HG03103 (cell line): ENCODE data around the gene CRYZ.

Experiments used
- ATAC-seq: cut with Tn5 transposase; IDR thresholded peaks from one replicate; pipeline ENCODE4 v1.9.1; 2021; ENCODE audit warnings: low read depth; ENCODE audit not compliant: unreplicated experiment

CRYZ gene

GRCh38 chr1:74731399-74732052 is 1.3 kb downstream of the CRYZ start:
- no peak for ATAC-seq

GRCh38 chr1:74729741-74730478 is 2.9 kb downstream of the CRYZ start:
- no peak for ATAC-seq

- no peak for ATAC-seq
Observed at GRCh38 chr1:74728736-74729135, 4.1 kb downstream of the CRYZ start.

- no peak for ATAC-seq
Observed at GRCh38 chr1:74726063-74726462, 6.8 kb downstream of the CRYZ start.

GRCh38 chr1:74717626-74718025 is 15.2 kb downstream of the CRYZ start:
- ATAC-seq, result no peak

- ATAC-seq, result no peak
Observed at GRCh38 chr1:74716822-74717221, 16.0 kb downstream of the CRYZ start.

GRCh38 chr1:74715806-74716205 is 17.0 kb downstream of the CRYZ start:
- ATAC-seq, result no peak

GRCh38 chr1:74715236-74715502 is 17.7 kb downstream of the CRYZ start:
- ATAC-seq, result no peak

GRCh38 chr1:74714429-74715235 is 18.2 kb downstream of the CRYZ start:
- peak; percentile 67 for ATAC-seq

- ATAC-seq, result peak; percentile 33
Observed at GRCh38 chr1:74713849-74714248, 19.0 kb downstream of the CRYZ start.

GRCh38 chr1:74712881-74713280 is 20.0 kb downstream of the CRYZ start:
- ATAC-seq, result no peak

- no peak for ATAC-seq
Observed at GRCh38 chr1:74703386-74704182, 29.3 kb downstream of the CRYZ start.

- ATAC-seq, result no peak
Observed at GRCh38 chr1:74699331-74699730, 33.5 kb downstream of the CRYZ start.

GRCh38 chr1:74697832-74698231 is 35.0 kb downstream of the CRYZ start:
- ATAC-seq, result no peak

GRCh38 chr1:74693473-74693872 is 39.4 kb downstream of the CRYZ start:
- ATAC-seq, result no peak

- ATAC-seq, result no peak
Observed at GRCh38 chr1:74690909-74691308, 41.9 kb downstream of the CRYZ start.

- ATAC-seq, result no peak
Observed at GRCh38 chr1:74690364-74690696, 42.5 kb downstream of the CRYZ start.

GRCh38 chr1:74689621-74690363 is 43.1 kb downstream of the CRYZ start:
- ATAC-seq, result peak; percentile 69

- ATAC-seq, result no peak
Observed at GRCh38 chr1:74686928-74687327, 45.9 kb downstream of the CRYZ start.

- ATAC-seq, result no peak
Observed at GRCh38 chr1:74684301-74684700, 48.5 kb downstream of the CRYZ start.
